SJCRH30 (cell line): ENCODE measurements around the gene OR10G6. TPM values are rescaled to one million over a fixed set of nuclear protein-coding genes. Genes with fewer than 3 reads are reported as not detected.
"Not testable (repeated sequence)": the region's sequence is repeated elsewhere in the genome, so short reads cannot be mapped to it uniquely, and the experiment has no call there.

Source experiments
- DNase-seq, 2 experiments: peaks; one replicate each; pipeline ENCODE4 v3.0.0-alpha.2; 2015 to 2020
- H3K27ac ChIP-seq: fragments of 250-450 bp; sonication (Bioruptor Pico); 2 replicates; pipeline ENCODE4 v1.5.1; 2020; ENCODE audit warnings: mild to moderate bottlenecking, moderate library complexity
- H3K27me3 ChIP-seq: fragments of 250-450 bp; sonication (Bioruptor Pico); 2 replicates; pipeline ENCODE4 v1.5.1; 2020; ENCODE audit warnings: mild to moderate bottlenecking, moderate library complexity
- H3K36me3 ChIP-seq: fragments of 250-450 bp; sonication (Bioruptor Pico); 2 replicates; pipeline ENCODE4 v1.5.1; 2020; ENCODE audit warnings: mild to moderate bottlenecking, moderate library complexity
- H3K4me1 ChIP-seq: fragments of 250-450 bp; sonication (Bioruptor Pico); 2 replicates; pipeline ENCODE4 v1.5.1; 2020; ENCODE audit warnings: mild to moderate bottlenecking, moderate library complexity
- H3K4me3 ChIP-seq: fragments of 250-450 bp; sonication (Bioruptor Pico); 2 replicates; pipeline ENCODE4 v1.5.1; 2020; ENCODE audit warnings: mild to moderate bottlenecking, moderate library complexity
- H3K9me3 ChIP-seq: fragments of 250-450 bp; sonication (Bioruptor Pico); replicated peaks from 2 replicates; pipeline ENCODE4 v1.5.1; 2020; ENCODE audit warnings: mild to moderate bottlenecking, moderate library complexity
- total RNA-seq: library from RNA; depleted of rRNA; stranded (reverse); fragments of >200 nt; shearing (Covaris generic); gene quantifications from 2 replicates; pipeline ENCODE4 v1.2.3, GENCODE V29; 2014; rRNA removed

Gene OR10G6
- not detected in 2 replicates for total RNA-seq

GRCh38 chr11:123995119-123995518 lies at the start of gene OR10G6:
TSS of gene OR10G6 (minus strand) at chr11:123995161. CDS start at chr11:123995161, 0 bp downstream.
- H3K27ac ChIP-seq = no peak within 1 kb of the TSS
- DNase-seq = no peak
- H3K27me3 ChIP-seq = no peaks in the 10 kb centered on the region
- H3K4me3 ChIP-seq = no peak within 1 kb of the TSS
- no peaks in the 10 kb centered on the region for H3K4me1 ChIP-seq
- H3K36me3 ChIP-seq = no peaks in the 10 kb centered on the region
- no peaks in the 10 kb centered on the region for H3K9me3 ChIP-seq

GRCh38 chr11:124043420-124043819 lies 48.5 kb upstream of the OR10G6 start:
- Histone ChIP-seq H3K4me3 (no peak overlapping the region), H3K4me1 (no peaks in the 10 kb centered on the region), H3K9me3 (no peaks in the 10 kb centered on the region), H3K27me3 (no peaks in the 10 kb centered on the region), H3K36me3 (no peaks in the 10 kb centered on the region), H3K27ac (no peak overlapping the region)
- DNase-seq = no peak

GRCh38 chr11:124041254-124041653 lies 46.3 kb upstream of the OR10G6 start, which contains the start of gene OR10G7:
TSS of gene OR10G7 (minus strand) at chr11:124041325. CDS start at chr11:124039001, 2,324 bp downstream.
- H3K27ac ChIP-seq = no peak within 1 kb of the TSS

GRCh38 chr11:124039557-124039956 lies 44.6 kb upstream of the OR10G6 start:
- no peaks in the 10 kb centered on the region for H3K36me3 ChIP-seq
- DNase-seq = no peak
- no peaks in the 10 kb centered on the region for H3K27me3 ChIP-seq
- no peak overlapping the region for H3K4me3 ChIP-seq
- H3K9me3 ChIP-seq = no peaks in the 10 kb centered on the region
- no peaks in the 10 kb centered on the region for H3K4me1 ChIP-seq
- no peak overlapping the region for H3K27ac ChIP-seq

More at GRCh38 chr11:124041254-124041653, 46.3 kb upstream of the OR10G6 start, which contains the start of gene OR10G7:
- Histone ChIP-seq H3K4me3 (no peak within 1 kb of the TSS), H3K4me1 (no peaks in the 10 kb centered on the region), H3K9me3 (no peaks in the 10 kb centered on the region), H3K27me3 (no peaks in the 10 kb centered on the region), H3K36me3 (no peaks in the 10 kb centered on the region)
- DNase-seq = no peak

- no peak overlapping the region for H3K4me3 ChIP-seq
Observed at GRCh38 chr11:124036666-124037065, 41.7 kb upstream of the OR10G6 start.

GRCh38 chr11:124026498-124026897 lies 31.5 kb upstream of the OR10G6 start, which contains the start of gene OR10G8:
TSS of gene OR10G8 (plus strand) at chr11:124026798. CDS start at chr11:124029623, 2,825 bp downstream.
- H3K9me3 ChIP-seq = no peaks in the 10 kb centered on the region
- no peaks in the 10 kb centered on the region for H3K4me1 ChIP-seq
- H3K36me3 ChIP-seq = no peaks in the 10 kb centered on the region
- DNase-seq = no peak
- no peak within 1 kb of the TSS for H3K4me3 ChIP-seq
- no peak within 1 kb of the TSS for H3K27ac ChIP-seq
- no peaks in the 10 kb centered on the region for H3K27me3 ChIP-seq

More at GRCh38 chr11:124036666-124037065, 41.7 kb upstream of the OR10G6 start:
- Histone ChIP-seq H3K9me3 (no peaks in the 10 kb centered on the region), H3K4me1 (no peaks in the 10 kb centered on the region), H3K27ac (no peak overlapping the region), H3K27me3 (no peaks in the 10 kb centered on the region), H3K36me3 (no peaks in the 10 kb centered on the region)
- no peak for DNase-seq

GRCh38 chr11:124015837-124016236 lies 20.9 kb upstream of the OR10G6 start:
- H3K27ac ChIP-seq, H3K27me3 ChIP-seq, H3K36me3 ChIP-seq, H3K4me1 ChIP-seq, H3K4me3 ChIP-seq, DNase-seq, H3K9me3 ChIP-seq: not testable (repeated sequence)

- Histone ChIP-seq H3K9me3 (no peaks in the 10 kb centered on the region), H3K36me3 (no peaks in the 10 kb centered on the region), H3K4me3 (no peak within 1 kb of the TSS), H3K27me3 (no peaks in the 10 kb centered on the region), H3K27ac (no peak within 1 kb of the TSS), H3K4me1 (no peaks in the 10 kb centered on the region)
- DNase-seq = no peak
Observed at GRCh38 chr11:124012697-124013096, 17.7 kb upstream of the OR10G6 start, which contains the start of gene OR10G4. TSS of gene OR10G4 (plus strand) at chr11:124012997. CDS start at chr11:124015575, 2,578 bp downstream.

- no peaks in the 10 kb centered on the region for H3K9me3 ChIP-seq
- H3K27ac ChIP-seq = no peak overlapping the region
- no peak for DNase-seq
- H3K36me3 ChIP-seq = no peaks in the 10 kb centered on the region
- H3K4me3 ChIP-seq = no peak overlapping the region
- H3K27me3 ChIP-seq = no peaks in the 10 kb centered on the region
- no peaks in the 10 kb centered on the region for H3K4me1 ChIP-seq
Observed at GRCh38 chr11:123979311-123979710, 15.7 kb downstream of the OR10G6 start.

GRCh38 chr11:123977731-123978347 lies 17.1 kb downstream of the OR10G6 start, which contains the start of gene OR10S1:
TSS of gene OR10S1 (minus strand) at chr11:123977781. CDS start at chr11:123977664, 117 bp downstream.
- Histone ChIP-seq H3K27ac (no peak within 1 kb of the TSS), H3K36me3 (no peaks in the 10 kb centered on the region), H3K27me3 (no peaks in the 10 kb centered on the region), H3K9me3 (no peaks in the 10 kb centered on the region), H3K4me3 (no peak within 1 kb of the TSS), H3K4me1 (no peaks in the 10 kb centered on the region)
- no peak for DNase-seq

GRCh38 chr11:123976770-123977560 lies 18.0 kb downstream of the OR10G6 start:
- Histone ChIP-seq H3K27ac (no peak overlapping the region), H3K4me1 (no peaks in the 10 kb centered on the region), H3K9me3 (no peaks in the 10 kb centered on the region), H3K36me3 (no peaks in the 10 kb centered on the region), H3K27me3 (no peaks in the 10 kb centered on the region), H3K4me3 (no peak overlapping the region)
- no peak for DNase-seq

- no peaks in the 10 kb centered on the region for H3K36me3 ChIP-seq
- DNase-seq = no peak
- H3K27me3 ChIP-seq = no peaks in the 10 kb centered on the region
- no peaks in the 10 kb centered on the region for H3K9me3 ChIP-seq
- H3K4me1 ChIP-seq = no peaks in the 10 kb centered on the region
- no peak overlapping the region for H3K4me3 ChIP-seq
- H3K27ac ChIP-seq = no peak overlapping the region
Observed at GRCh38 chr11:123973816-123974215, 21.1 kb downstream of the OR10G6 start.

GRCh38 chr11:123956752-123957151 lies 38.2 kb downstream of the OR10G6 start:
- H3K27me3 ChIP-seq = no peaks in the 10 kb centered on the region
- H3K4me1 ChIP-seq = no peaks in the 10 kb centered on the region
- no peaks in the 10 kb centered on the region for H3K9me3 ChIP-seq
- no peak overlapping the region for H3K4me3 ChIP-seq
- H3K27ac ChIP-seq = no peak overlapping the region
- H3K36me3 ChIP-seq = no peaks in the 10 kb centered on the region
- DNase-seq = no peak

GRCh38 chr11:123945132-123945531 lies 49.8 kb downstream of the OR10G6 start:
- Histone ChIP-seq H3K36me3 (no peaks in the 10 kb centered on the region), H3K27ac (no peak overlapping the region), H3K4me1 (no peaks in the 10 kb centered on the region), H3K4me3 (no peak overlapping the region), H3K9me3 (no peaks in the 10 kb centered on the region), H3K27me3 (no peaks in the 10 kb centered on the region)
- DNase-seq = no peak
